Measurements from ENCODE around the gene FXYD2. TPM values are rescaled to one million over a fixed set of nuclear protein-coding genes. Genes with fewer than 3 reads are reported as not detected.

Gene FXYD2
- total RNA-seq, 1 donor from 2014 or later: 5.0 TPM

DNA sequence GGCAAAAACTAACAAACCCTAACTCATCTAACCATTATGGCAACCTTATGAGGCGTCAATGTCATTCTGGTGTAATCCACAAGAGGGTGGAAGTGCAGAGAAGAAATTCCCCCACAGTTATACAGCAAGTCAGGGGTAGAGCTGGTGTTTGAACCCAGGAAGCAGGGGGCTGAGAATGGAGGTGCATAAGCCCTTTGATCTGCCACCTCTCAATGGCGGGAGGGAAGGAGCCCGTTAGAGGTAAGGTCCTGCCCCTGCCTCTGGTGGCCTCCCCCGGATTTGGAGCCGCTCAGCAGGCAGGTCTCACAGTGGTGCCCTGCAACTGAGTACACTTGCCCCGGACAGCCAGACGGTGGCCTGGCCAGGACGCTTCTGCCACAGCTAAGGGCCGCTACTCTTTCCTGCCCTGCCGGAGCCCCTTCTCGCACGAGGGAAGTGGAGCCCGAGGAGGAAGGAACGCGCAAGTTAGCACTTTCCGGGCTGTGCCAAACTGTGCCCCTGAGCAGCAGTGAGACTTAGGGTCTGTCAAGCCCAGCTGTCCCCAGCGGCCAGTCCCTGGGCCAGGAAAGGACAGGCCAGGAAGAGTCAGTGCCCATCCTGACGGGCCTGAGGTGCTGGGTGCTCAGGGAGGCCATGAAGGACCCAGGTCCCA lies 1.1 kb downstream of the FXYD2 start:
- TF ChIP-seq, protein P1, sequence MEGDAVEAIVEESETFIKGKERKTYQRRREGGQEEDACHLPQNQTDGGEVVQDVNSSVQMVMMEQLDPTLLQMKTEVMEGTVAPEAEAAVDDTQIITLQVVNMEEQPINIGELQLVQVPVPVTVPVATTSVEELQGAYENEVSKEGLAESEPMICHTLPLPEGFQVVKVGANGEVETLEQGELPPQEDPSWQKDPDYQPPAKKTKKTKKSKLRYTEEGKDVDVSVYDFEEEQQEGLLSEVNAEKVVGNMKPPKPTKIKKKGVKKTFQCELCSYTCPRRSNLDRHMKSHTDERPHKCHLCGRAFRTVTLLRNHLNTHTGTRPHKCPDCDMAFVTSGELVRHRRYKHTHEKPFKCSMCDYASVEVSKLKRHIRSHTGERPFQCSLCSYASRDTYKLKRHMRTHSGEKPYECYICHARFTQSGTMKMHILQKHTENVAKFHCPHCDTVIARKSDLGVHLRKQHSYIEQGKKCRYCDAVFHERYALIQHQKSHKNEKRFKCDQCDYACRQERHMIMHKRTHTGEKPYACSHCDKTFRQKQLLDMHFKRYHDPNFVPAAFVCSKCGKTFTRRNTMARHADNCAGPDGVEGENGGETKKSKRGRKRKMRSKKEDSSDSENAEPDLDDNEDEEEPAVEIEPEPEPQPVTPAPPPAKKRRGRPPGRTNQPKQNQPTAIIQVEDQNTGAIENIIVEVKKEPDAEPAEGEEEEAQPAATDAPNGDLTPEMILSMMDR (IDR thresholded peaks at IDR 0.05; ENCODE audit: insufficient read depth, low read length, poor library complexity, severe bottlenecking): no peak
- no peak for DNase-seq (ENCODE audit: low read depth)
- no peaks in the 10 kb centered on the region for H3K36me3 ChIP-seq (ENCODE audit: control insufficient read depth, insufficient read depth, low read length)
- H3K4me3 ChIP-seq (ENCODE audit: low read depth, low read length): peak overlapping the region; percentile 56
- no peaks in the 10 kb centered on the region for H3K27me3 ChIP-seq (ENCODE audit: control insufficient read depth, insufficient read depth, low read length)

DNA sequence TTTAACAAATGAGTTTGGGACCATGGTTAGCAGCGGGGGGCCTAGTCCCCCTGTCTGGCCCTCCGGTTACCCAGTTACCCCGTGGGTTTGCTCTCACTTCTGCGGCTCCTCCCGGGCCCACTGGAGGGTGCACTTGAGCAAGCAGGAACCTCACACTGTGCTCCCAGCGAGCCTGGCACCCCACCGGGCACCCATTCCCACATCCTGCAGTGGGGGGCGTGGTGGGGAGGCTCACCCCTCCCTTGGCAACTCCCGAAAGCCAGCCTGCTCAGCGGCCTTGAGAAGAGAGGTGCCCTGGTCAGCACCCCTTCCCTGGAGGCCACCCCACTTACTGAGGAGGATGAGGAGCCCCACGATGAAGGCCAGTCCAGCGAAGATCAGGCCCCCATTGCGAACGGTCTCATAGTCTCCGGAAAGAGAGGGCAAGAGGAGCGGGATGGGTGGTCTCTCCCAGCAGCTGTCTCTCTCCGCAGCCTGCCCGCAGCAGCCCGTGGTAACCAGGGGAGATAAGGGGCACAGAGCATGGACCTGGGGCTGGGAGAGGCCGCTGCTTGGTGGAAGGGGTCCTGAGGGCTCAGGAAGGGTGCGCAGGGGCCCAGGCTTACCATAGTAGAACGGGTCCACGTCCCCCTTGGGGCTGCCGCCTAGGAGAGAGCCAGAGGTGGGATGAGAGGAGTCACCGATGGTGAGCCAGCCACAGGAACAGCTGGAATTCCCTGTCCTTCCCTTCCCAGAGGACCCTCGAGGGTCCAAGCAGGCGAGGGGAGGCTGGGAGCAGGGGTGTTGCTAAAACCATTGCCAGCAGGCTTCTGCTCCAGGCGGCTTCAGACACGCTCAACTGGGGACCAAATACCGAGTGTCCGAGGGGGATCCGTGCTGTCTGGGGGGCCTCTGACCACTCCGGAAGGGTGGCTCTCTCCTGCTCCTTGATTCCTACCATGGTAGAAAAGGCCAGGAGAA lies 2.2 kb downstream of the FXYD2 start:
- H3K4me3 ChIP-seq (ENCODE audit: low read depth, low read length): peak overlapping the region; percentile 56
- no peaks in the 10 kb centered on the region for H3K27me3 ChIP-seq (ENCODE audit: control insufficient read depth, insufficient read depth, low read length)
- DNase-seq (ENCODE audit: low read depth): no peak
- TF ChIP-seq, protein P1 (IDR thresholded peaks at IDR 0.05; ENCODE audit: insufficient read depth, low read length, poor library complexity, severe bottlenecking): peak; percentile 92
- no peaks in the 10 kb centered on the region for H3K36me3 ChIP-seq (ENCODE audit: control insufficient read depth, insufficient read depth, low read length)

DNA sequence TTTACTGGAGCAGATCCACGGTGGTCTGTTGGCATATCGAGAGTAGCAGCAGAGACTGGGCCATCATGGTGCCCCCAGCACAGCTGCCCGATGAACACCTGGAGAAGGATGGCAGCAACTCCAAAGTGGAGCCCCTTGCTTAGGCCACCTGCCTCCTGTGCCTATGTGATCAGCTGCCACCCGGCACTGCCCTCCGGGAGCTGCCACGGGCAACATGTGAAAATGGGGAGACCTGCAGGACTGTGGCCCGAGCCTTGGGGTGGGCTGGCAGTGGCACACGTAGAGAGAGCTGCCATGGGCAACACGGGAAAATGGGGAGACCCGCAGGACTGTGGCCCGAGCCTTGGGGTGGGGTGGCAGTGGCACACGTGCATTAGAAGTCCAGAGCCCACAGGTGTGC lies 3.1 kb downstream of the FXYD2 start:
- Histone ChIP-seq H3K36me3 (ENCODE audit: control insufficient read depth, insufficient read depth, low read length) (no peaks in the 10 kb centered on the region), H3K27me3 (ENCODE audit: control insufficient read depth, insufficient read depth, low read length) (no peaks in the 10 kb centered on the region), H3K4me3 (ENCODE audit: low read depth, low read length) (no peak overlapping the region)
- no peak for DNase-seq (ENCODE audit: low read depth)
- TF ChIP-seq, protein P1 (IDR thresholded peaks at IDR 0.05; ENCODE audit: insufficient read depth, low read length, poor library complexity, severe bottlenecking): no peak

DNA sequence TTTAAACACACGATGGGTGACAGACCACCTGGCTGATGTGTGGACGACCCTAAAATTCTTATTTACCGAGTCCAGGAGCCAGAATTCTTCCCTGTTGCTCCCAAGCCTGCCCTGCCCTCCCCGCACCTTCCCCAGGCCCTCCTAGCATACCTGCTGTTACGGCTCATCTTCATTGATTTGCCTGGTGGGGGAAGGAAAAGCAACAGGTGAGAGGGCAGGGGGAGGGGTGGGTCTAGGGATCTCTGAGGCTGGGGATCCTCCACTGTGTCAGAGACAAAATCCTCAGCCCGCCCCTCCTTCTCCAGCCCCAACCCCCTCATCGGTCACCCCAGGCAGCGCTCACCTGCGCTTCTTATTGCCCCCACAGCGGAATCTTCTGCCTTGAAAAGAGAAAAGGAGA lies 4.0 kb downstream of the FXYD2 start:
- H3K27me3 ChIP-seq (ENCODE audit: control insufficient read depth, insufficient read depth, low read length): no peaks in the 10 kb centered on the region
- H3K36me3 ChIP-seq (ENCODE audit: control insufficient read depth, insufficient read depth, low read length): no peaks in the 10 kb centered on the region
- no peak overlapping the region for H3K4me3 ChIP-seq (ENCODE audit: low read depth, low read length)
- TF ChIP-seq, protein P1 (IDR thresholded peaks at IDR 0.05; ENCODE audit: insufficient read depth, low read length, poor library complexity, severe bottlenecking): no peak
- no peak for DNase-seq (ENCODE audit: low read depth)

DNA sequence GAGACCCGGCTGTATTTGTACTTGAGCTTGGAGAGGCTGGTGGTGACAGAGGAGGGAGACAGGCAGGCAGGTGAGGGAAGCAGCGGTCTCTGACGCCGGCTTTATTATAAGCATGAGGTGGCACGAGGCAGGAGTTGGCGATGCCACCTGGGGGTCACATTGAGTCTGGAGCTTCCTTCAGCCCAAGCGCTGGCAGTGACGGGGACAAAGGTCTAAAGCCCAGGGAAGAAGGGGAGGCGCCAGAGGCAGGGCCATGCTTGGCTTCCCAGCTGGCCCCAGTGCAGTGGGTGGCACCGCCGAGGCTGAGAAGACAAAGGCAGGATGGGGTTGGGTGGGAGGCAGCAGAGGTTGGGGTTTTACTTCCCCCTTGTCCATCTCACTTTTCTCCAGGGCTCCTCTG lies 4.5 kb downstream of the FXYD2 start:
- no peak overlapping the region for H3K4me3 ChIP-seq (ENCODE audit: low read depth, low read length)
- TF ChIP-seq, protein P1 (IDR thresholded peaks at IDR 0.05; ENCODE audit: insufficient read depth, low read length, poor library complexity, severe bottlenecking): no peak
- H3K36me3 ChIP-seq (ENCODE audit: control insufficient read depth, insufficient read depth, low read length): no peaks in the 10 kb centered on the region
- no peak for DNase-seq (ENCODE audit: low read depth)
- H3K27me3 ChIP-seq (ENCODE audit: control insufficient read depth, insufficient read depth, low read length): no peaks in the 10 kb centered on the region
